Measurements from ENCODE around the gene POLD1.
"Not testable (repeated sequence)": the region's sequence is repeated elsewhere in the genome, so short reads cannot be mapped to it uniquely, and the experiment has no call there.

The POLD1 gene

DNA sequence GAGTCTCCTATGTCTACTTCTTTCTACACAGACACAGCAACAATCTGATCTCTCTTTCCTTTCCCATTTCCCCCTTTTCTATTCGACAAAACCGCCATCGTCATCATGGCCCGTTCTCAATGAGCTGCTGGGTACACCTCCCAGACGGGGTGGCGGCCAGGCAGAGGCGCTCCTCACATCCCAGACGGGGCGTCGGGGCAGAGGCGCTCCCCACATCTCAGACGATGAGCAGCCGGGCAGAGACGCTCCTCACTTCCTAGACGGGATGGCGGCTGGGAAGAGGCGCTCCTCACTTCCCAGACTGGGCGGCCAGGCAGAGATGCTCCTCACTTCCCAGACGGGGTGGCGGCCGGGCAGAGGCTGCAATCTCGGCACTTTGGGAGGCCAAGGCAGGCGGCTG lies 6.8 kb downstream of the POLD1 start:
- DNase-seq (ENCODE audit: low read depth in 4 of 4, low spot score in 1 of 4): not testable (repeated sequence)

DNA sequence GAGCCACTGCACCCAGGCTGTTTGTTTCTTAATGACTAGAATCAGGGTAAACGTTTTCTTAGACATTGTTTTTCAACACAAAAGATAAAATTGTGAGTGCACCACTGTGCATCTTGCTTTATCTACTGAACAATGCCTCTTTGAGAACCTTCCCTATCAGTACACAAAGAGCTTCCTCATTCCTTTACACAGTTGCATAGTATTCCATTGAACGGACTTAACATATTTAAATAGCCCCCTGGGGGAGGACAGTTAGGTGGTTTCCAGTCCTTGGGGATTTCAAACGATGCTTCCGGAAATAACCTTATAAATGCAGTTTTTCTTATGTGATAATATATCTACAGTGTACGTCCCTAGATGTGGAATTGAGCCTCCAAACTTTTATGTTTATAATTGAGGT lies 8.6 kb downstream of the POLD1 start:
- no peak for DNase-seq (ENCODE audit: low read depth in 4 of 4, low spot score in 1 of 4)

DNA sequence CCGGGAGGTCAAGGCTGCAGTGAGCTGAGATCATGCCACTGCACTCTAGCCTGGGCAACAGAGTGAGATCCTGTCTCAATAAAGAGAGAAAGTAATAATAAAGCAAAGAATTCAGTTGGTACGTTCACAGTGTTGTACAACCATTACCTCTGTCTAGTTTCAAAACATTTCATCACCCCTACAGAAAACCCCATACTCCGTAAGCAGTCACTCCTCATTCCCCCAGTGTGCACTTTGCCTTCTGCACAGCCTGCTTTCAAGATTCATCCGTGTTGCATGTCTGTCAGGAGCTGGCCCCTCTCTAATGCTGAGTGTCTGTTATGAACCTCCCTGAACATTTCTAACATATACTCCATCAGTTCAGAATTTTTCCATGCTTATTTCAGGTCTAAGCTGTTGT lies 9.4 kb downstream of the POLD1 start:
- no peak for DNase-seq (ENCODE audit: low read depth in 4 of 4, low spot score in 1 of 4)

DNA sequence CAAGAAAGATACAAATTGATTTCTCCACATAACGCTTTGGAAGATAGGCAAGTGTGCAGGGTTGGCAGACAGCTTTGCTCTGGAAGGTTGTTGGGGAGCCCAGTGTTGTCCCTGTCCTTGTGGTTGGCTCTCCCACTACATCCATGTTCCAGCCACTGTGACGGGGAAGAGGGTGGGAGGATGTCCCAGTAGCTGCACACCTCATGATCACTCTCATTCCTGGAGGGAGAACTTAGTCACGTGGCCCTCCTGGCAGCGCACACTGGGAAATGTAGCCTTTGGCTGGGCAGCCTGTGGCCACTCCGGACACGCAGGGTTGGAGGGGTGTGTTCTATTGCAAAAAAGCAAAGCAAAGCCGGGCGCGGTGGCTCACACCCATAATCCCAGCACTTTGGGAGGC lies 9.9 kb downstream of the POLD1 start:
- DNase-seq (ENCODE audit: low read depth in 4 of 4, low spot score in 1 of 4): no peak

DNA sequence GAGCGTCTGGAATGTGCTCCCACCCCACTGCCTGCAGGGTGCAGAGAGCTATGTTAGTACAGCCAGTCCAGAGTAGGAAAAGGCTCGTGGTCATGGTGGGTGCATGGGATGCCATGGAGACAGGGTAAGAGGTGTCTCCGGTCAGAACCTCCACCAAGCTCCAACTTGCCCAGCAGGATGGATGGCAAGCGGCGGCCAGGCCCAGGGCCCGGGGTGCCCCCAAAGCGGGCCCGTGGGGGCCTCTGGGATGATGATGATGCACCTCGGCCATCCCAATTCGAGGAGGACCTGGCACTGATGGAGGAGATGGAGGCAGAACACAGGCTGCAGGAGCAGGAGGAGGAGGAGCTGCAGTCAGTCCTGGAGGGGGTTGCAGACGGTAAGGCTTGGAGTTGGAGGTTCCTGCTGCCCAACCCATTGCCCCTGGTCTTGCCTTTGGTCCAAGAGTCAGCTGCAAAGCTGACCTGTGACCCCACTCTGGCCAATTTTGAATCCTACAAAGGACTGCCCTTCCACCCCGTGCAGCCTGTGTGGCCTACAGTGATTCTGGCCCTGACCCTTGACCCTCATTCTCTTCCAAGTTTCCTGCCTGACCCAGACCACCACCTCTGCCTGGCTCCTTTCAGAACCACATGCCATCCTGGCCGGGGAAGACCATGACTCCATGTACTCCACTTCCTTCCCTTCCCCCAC lies 14.7 kb downstream of the POLD1 start:
- no peak for DNase-seq (ENCODE audit: low read depth in 4 of 4, low spot score in 1 of 4)

DNA sequence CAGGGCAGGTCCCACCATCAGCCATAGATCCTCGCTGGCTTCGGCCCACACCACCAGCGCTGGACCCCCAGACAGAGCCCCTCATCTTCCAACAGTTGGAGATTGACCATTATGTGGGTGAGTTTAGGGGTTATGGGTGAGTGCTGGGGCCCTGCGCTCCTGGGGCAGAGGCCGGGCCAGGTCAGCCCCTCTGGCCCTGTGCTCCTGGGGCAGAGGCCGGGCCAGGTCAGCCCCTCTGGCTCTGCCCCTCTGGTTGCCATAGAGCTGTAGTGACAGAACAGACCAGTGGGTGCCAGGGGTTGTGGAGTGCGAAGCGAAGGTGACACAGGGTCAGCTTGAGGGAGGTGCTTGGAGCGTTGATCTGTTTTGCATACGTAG lies 15.2 kb downstream of the POLD1 start:
- DNase-seq (ENCODE audit: low read depth in 4 of 4, low spot score in 1 of 4): no peak

DNA sequence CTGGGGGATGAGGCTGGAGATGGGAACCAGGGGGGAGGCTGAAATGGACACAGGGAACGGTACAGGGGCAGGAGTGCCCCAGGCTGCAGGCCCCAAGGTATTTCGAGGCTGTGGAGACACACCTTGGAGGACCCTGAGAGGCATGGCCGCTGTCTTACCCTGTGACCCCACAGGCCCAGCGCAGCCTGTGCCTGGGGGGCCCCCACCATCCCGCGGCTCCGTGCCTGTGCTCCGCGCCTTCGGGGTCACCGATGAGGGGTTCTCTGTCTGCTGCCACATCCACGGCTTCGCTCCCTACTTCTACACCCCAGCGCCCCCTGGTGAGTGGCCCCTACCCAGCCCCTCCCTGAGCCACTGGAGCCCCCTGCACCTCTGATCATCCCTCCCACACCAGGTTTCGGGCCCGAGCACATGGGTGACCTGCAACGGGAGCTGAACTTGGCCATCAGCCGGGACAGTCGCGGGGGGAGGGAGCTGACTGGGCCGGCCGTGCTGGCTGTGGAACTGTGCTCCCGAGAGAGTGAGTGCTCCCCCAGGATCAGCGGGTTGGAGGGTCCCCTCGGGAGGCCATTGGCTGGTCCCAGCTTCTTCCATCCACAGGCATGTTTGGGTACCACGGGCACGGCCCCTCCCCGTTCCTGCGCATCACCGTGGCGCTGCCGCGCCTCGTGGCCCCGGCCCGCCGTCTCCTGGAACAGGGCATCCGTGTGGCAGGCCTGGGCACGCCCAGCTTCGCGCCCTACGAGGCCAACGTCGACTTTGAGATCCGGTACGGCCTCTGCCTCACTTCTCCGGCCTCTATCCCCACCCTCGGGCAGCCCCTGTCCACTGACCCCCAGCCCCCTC lies 17.7 kb downstream of the POLD1 start:
- no peak for DNase-seq (ENCODE audit: low read depth in 4 of 4, low spot score in 1 of 4)

DNA sequence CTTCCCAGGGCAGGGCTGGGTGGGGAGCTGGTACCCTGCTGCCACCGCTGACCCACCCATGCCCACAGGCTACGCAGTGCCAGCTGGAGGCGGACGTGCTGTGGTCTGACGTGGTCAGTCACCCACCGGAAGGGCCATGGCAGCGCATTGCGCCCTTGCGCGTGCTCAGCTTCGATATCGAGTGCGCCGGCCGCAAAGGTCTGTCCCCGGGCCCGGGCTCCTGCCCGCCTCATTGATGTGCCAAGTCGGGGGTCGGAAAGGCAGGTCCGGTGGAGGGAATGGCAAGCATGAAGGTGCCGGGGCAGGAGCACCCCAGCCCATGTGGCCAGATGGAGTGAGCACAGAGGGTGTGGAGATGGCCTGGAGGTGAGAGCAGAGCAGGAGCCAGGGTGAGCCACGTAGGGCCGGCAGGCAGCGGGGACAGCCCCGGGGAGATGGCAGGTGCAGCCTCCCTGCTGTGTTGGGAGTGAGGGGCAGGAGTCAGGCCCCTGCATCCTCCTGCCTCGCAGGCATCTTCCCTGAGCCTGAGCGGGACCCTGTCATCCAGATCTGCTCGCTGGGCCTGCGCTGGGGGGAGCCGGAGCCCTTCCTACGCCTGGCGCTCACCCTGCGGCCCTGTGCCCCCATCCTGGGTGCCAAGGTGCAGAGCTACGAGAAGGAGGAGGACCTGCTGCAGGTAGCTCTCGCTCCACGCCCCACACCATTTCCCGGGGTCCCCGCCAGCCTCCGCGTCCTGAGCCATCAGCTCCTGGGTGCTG lies 18.6 kb downstream of the POLD1 start:
- DNase-seq (ENCODE audit: low read depth in 4 of 4, low spot score in 1 of 4): no peak

DNA sequence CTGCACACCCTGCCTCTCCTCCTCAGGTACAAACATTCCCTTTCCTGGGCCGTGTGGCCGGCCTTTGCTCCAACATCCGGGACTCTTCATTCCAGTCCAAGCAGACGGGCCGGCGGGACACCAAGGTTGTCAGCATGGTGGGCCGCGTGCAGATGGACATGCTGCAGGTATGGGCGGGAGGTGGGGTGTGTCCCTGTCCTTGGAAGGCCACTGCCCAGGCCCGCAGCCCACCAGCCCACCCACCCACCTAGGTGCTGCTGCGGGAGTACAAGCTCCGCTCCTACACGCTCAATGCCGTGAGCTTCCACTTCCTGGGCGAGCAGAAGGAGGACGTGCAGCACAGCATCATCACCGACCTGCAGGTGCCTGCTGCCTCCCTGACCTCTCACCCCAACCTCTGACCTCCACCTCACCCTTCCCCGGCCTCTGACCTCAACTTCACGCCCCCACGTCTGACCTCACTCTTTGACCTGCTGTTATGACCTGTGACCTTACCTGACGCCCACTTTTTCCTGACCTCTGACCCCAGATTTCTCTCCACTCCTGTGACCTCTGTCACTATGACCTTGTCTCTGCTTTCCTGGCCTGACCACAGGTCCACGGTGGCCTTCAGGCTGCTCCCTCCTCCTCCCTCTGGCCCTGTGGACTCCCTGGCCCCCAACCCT lies 22.1 kb downstream of the POLD1 start:
- DNase-seq (ENCODE audit: low read depth in 4 of 4, low spot score in 1 of 4): no peak

DNA sequence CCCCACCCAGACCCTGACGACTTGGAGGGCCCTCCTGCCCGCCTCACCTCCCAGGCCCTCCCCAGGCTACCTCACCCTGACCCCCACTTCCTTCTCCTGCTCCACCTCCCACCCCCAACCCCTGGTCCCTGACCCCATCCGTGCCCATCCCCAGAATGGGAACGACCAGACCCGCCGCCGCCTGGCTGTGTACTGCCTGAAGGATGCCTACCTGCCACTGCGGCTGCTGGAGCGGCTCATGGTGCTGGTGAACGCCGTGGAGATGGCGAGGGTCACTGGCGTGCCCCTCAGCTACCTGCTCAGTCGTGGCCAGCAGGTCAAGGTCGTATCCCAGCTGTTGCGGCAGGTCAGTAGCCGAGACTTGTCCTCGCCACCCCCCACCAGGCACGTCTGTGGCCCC lies 22.7 kb downstream of the POLD1 start:
- DNase-seq (ENCODE audit: low read depth in 4 of 4, low spot score in 1 of 4): no peak

DNA sequence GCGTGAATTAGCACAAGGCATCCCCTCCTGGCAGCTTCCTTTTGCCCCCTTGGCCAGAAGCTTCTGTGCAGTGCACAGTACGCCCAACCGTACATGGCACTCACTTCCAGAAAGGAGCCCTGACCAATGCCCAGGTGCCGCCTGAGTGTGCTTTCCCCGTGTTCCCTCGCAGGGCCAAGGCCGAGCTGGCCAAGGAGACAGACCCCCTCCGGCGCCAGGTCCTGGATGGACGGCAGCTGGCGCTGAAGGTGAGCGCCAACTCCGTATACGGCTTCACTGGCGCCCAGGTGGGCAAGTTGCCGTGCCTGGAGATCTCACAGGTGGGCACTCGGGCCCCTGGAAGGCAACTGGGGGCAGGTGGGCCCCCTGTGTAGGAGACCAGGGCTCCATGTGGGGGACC lies 25.2 kb downstream of the POLD1 start:
- no peak for DNase-seq (ENCODE audit: low read depth in 4 of 4, low spot score in 1 of 4)

DNA sequence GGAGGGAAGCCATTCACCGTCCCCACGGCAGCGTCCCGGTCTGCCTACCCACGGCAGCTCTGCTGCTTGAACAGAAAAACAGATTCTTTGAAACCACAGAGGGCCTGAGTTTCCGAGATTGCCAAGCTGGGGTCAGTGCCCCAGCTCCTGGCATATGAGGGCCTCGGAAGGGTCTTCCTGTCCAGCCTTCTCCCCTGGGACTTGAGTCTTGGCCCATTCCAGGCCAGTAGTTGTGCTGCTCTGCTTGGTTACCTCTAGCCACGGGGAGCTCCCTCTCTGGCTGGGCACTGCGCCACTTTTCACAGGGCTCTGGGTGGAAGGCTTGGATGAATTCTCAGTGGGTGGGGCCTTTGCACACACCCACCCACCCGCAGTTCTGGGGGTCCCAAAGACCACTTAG lies 26.0 kb downstream of the POLD1 start:
- no peak for DNase-seq (ENCODE audit: low read depth in 4 of 4, low spot score in 1 of 4)

DNA sequence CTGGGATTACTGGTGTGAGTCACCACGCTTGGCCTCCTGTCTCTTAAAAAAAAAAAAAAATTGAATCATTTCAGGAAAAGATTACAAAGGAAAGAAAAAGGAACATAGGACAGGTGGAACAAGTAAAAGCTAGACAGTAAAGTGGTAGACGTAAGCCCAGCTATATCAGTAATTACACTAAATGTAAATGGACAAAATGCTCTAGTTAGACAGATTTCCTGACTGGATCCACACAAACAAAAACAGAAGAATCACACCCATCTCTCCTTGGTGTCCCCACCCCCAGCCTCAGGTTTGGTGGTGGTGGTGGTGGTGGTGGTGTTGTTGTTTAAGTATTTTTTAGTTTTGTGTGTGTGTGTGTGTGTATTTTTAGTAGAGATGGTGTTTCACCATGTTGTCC lies 28.3 kb downstream of the POLD1 start:
- DNase-seq (ENCODE audit: low read depth in 4 of 4, low spot score in 1 of 4): no peak

DNA sequence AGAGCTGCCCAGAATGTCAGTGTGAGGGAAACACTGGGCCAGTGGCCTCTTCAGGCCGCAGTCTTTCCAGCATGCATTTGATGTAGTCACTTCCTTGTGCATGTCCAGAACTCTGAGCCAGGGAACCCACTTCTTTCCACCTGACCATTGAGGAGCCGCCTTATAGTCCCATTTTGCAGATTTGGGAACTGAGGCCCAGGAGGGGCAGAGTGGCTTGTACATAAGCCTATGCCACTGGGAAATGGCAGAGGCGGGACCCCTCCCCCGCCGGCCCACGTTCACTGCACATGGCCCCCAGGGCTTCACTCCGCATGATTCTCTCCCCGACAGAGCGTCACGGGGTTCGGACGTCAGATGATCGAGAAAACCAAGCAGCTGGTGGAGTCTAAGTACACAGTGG lies 28.9 kb downstream of the POLD1 start:
- DNase-seq (ENCODE audit: low read depth in 4 of 4, low spot score in 1 of 4): no peak

DNA sequence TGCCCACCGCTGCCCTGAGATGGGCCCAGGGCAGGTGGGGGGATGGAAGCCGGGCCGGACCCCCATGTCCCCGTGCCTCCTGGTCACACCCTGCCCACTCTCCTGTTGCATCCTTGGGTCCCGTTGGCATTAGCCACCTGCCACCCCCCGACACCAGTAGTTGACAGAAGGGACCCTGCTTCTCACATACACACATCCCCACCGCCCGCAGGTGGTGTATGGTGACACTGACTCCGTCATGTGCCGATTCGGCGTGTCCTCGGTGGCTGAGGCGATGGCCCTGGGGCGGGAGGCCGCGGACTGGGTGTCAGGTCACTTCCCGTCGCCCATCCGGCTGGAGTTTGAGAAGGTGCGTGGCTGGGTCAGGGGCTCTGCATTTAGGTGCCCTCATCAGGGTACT lies 29.4 kb downstream of the POLD1 start:
- DNase-seq (ENCODE audit: low read depth in 4 of 4, low spot score in 1 of 4): no peak

DNA sequence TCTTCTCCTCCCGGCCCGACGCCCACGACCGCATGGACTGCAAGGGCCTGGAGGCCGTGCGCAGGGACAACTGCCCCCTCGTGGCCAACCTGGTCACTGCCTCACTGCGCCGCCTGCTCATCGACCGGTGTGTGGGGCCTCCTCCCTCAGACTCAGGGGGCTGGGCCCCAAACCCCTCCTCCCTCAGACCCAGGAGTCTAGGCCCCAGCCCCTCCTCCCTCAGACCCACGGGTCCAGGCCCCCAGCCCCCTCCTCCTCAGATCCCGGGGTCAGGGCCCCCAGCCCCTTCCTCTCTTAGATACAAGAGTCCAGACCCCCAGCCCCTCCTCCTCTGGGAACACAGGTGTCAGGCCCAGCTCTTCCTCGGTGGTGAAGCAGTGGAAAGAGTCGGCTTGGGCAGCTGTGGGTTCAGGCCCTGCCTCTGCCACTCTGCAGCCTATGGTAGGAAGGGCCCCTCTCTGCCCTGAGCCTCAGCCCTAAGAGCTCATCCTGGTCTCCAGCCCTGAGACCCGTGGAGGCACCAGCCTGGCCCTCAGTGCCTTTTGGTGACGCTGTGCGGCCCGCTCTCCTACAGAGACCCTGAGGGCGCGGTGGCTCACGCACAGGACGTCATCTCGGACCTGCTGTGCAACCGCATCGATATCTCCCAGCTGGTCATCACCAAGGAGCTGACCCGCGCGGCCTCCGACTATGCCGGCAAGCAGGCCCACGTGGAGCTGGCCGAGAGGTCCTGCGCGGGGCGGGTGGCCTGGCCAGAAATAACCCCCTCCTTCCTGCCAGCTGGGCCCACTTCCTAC lies 30.9 kb downstream of the POLD1 start:
- peak; percentile 42 to 69 (median 65) for DNase-seq (ENCODE audit: low read depth in 4 of 4, low spot score in 1 of 4)

DNA sequence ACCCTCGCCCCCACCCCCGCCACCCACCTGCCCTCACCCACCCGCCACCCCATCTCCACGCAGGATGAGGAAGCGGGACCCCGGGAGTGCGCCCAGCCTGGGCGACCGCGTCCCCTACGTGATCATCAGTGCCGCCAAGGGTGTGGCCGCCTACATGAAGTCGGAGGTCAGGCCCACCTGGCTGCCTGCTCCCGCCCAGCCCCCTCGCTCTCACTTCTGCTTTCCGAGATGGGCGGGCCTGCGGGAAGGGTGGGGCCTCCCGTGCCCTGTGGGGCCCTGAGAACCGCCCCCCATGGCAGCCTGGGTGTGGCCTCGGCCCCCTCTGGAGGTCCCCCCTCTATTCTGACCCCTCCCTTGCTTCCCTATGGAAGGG lies 31.5 kb downstream of the POLD1 start:
- DNase-seq (ENCODE audit: low read depth in 4 of 4, low spot score in 1 of 4): no peak

DNA sequence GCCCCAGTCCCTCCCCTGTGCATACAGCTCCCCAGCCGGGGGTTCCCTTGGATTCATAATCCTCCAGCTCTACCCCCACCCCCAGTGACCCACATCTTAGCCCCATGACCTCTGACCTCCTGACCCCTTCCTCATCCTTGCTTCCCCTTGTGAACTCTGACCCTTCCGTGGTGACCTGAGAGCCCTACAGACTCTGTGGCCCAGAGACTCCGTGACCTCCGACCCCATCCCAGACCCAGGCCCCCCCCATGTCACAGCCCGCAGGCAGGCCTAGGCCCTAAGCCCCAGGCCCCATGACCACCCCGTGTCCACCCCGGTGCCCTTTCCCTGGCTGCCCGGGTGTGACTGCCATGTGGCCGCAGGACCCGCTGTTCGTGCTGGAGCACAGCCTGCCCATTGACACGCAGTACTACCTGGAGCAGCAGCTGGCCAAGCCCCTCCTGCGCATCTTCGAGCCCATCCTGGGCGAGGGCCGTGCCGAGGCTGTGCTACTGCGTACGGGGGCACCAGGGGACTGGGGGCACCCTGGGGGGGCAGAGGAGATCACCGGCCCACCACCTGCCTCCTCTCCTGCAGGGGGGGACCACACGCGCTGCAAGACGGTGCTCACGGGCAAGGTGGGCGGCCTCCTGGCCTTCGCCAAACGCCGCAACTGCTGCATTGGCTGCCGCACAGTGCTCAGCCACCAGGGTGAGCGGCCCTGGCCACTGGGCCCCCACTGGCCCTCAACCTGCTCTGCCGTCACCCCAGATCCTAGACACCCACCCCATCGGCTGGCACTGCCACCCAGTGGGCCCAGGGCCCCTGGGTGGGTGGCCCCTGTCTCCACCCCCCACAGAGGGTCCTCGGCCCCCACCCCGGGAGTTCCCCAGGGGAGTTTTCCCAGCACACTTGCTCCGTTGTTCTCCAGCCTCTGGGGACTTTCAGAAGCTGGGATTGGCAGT lies 32.2 kb downstream of the POLD1 start:
- DNase-seq (ENCODE audit: low read depth in 4 of 4, low spot score in 1 of 4): no peak

Measured in stimulated activated CD4-positive, alpha-beta T cell treated with anti-CD3 and anti-CD28 coated beads, Interleukin-1b, Interleukin-23, amount 100 ng/mL, for 24 hours (primary cell).